Liver (tissue), 9 donors: Measurements from ENCODE around the gene RNF212. TPM values are rescaled to one million over a fixed set of nuclear protein-coding genes. Genes with fewer than 3 reads are reported as not detected.

ENCODE experiments used
- DNase-seq: peaks from one replicate; pipeline ENCODE4 v3.0.0-alpha.2; 2017; ENCODE audit warnings: low spot score
- H3K27ac ChIP-seq, 2 donors: one replicate each; pipeline ENCODE4 v1.7.0; 2013; ENCODE audit warnings: inconsistent platforms in 2 of 2, low read length in 2 of 2, control low read depth in 1 of 2, low read depth in 1 of 2, mild to moderate bottlenecking in 1 of 2
- H3K27me3 ChIP-seq, 4 donors: one replicate each; pipeline versions ENCODE4 v1.6.1 to v1.7.0; 2013; ENCODE audit warnings: low read length in 3 of 4, inconsistent platforms in 1 of 4, mild to moderate bottlenecking in 1 of 4, moderate library complexity in 1 of 4; ENCODE audit not compliant: control insufficient read depth in 4 of 4, insufficient read depth in 4 of 4
- H3K36me3 ChIP-seq, 4 donors: one replicate each; pipeline versions ENCODE4 v1.6.1 to v1.7.0; 2013; ENCODE audit warnings: low read length in 3 of 4, mild to moderate bottlenecking in 3 of 4, low read depth in 1 of 4, moderate library complexity in 1 of 4; ENCODE audit not compliant: control insufficient read depth in 4 of 4, insufficient read depth in 3 of 4
- H3K4me1 ChIP-seq, 4 donors: one replicate each; pipeline versions ENCODE4 v1.6.1 to v1.7.0; 2013; ENCODE audit warnings: low read length in 3 of 4, mild to moderate bottlenecking in 3 of 4, moderate library complexity in 1 of 4; ENCODE audit not compliant: control insufficient read depth in 4 of 4, insufficient read depth in 4 of 4
- H3K4me3 ChIP-seq, 3 donors: one replicate each; pipeline versions ENCODE4 v1.6.1 to v1.7.0; 2013; ENCODE audit warnings: low read length in 3 of 3, control low read depth in 1 of 3, low read depth in 1 of 3, mild to moderate bottlenecking in 1 of 3
- H3K9ac ChIP-seq, 2 donors: one replicate each; pipeline ENCODE4 v1.7.0; 2013; ENCODE audit warnings: low read length in 2 of 2, mild to moderate bottlenecking in 2 of 2, moderate library complexity in 2 of 2, control low read depth in 1 of 2, low read depth in 1 of 2
- H3K9me3 ChIP-seq, 4 donors: one replicate each; pipeline versions ENCODE4 v1.6.1 to v1.7.0; 2013; ENCODE audit warnings: low read length in 3 of 4; ENCODE audit not compliant: control insufficient read depth in 4 of 4
- ATF3 ChIP-seq: IDR thresholded peaks from 2 replicates; pipeline ENCODE4 v1.6.1; 2016; ENCODE audit warnings: antibody characterized with exemption
- EGR1 ChIP-seq, 2 donors: IDR thresholded peaks; 2 replicates each; pipeline ENCODE4 v1.6.1; 2016 to 2018; ENCODE audit warnings: antibody characterized with exemption in 2 of 2, low read depth in 2 of 2
- FOXA1 ChIP-seq: IDR thresholded peaks from 2 replicates; pipeline ENCODE4 v1.6.1; 2016; ENCODE audit warnings: antibody characterized with exemption
- FOXA2 ChIP-seq: IDR thresholded peaks from 2 replicates; pipeline ENCODE4 v1.6.1; 2016; ENCODE audit warnings: antibody characterized with exemption
- GABPA ChIP-seq, 2 donors: IDR thresholded peaks in 1 of 2; conservative IDR thresholded peaks in 1 of 2; 2 replicates each; pipeline ENCODE4 v1.6.1; 2016; ENCODE audit warnings: antibody characterized with exemption in 2 of 2, mild to moderate bottlenecking in 1 of 2, moderate library complexity in 1 of 2
- HNF4A ChIP-seq, 2 donors: conservative IDR thresholded peaks; 2 replicates each; pipeline ENCODE4 v1.6.1; 2016; ENCODE audit warnings: antibody characterized with exemption in 2 of 2, mild to moderate bottlenecking in 2 of 2
- HNF4G ChIP-seq: IDR thresholded peaks from 2 replicates; pipeline ENCODE4 v1.6.1; 2016; ENCODE audit warnings: antibody characterized with exemption
- JUND ChIP-seq, 2 donors: IDR thresholded peaks; 2 replicates each; pipeline ENCODE4 v1.6.1; 2016; ENCODE audit warnings: antibody characterized with exemption in 2 of 2
- MAX ChIP-seq: IDR thresholded peaks from 2 replicates; pipeline ENCODE4 v1.6.1; 2016; ENCODE audit warnings: antibody characterized with exemption
- NR2F2 ChIP-seq: IDR thresholded peaks from 2 replicates; pipeline ENCODE4 v1.6.1; 2016; ENCODE audit warnings: antibody characterized with exemption
- RAD21 ChIP-seq, 2 donors: IDR thresholded peaks; 2 replicates each; pipeline ENCODE4 v1.6.1; 2016; ENCODE audit warnings: antibody characterized with exemption in 2 of 2, mild to moderate bottlenecking in 2 of 2
- REST ChIP-seq: IDR thresholded peaks from 2 replicates; pipeline ENCODE4 v1.6.1; 2016; ENCODE audit warnings: antibody characterized with exemption, mild to moderate bottlenecking
- RXRA ChIP-seq, 2 donors: IDR thresholded peaks; 2 replicates each; pipeline ENCODE4 v1.6.1; 2017 to 2018; ENCODE audit warnings: antibody characterized with exemption in 2 of 2, mild to moderate bottlenecking in 1 of 2
- SP1 ChIP-seq: IDR thresholded peaks from 2 replicates; pipeline ENCODE4 v1.6.1; 2018; ENCODE audit warnings: antibody characterized with exemption, mild to moderate bottlenecking
- TAF1 ChIP-seq: conservative IDR thresholded peaks from 2 replicates; pipeline ENCODE4 v1.6.1; 2016; ENCODE audit warnings: antibody characterized with exemption, mild to moderate bottlenecking
- YY1 ChIP-seq: IDR thresholded peaks from 2 replicates; pipeline ENCODE4 v1.6.1; 2016; ENCODE audit warnings: antibody characterized with exemption, mild to moderate bottlenecking
- ZBTB33 ChIP-seq: IDR thresholded peaks from 2 replicates; pipeline ENCODE4 v1.6.1; 2016; ENCODE audit warnings: antibody characterized with exemption
- WGBS: extraction: QIAGEN DNeasy Blood & Tissue Kit; methylation state at CpG from one replicate; pipeline ENCODE4 v1.1.7; 2013; 5-methylcytosine and 5-hydroxymethylcytosine counted together
- polyA plus RNA-seq, 2 donors: library from polyadenylated mRNA; stranded (reverse) in 1 of 2; unstranded in 1 of 2; fragments of 200-250 nt in 1 of 2; fragments of >200 nt in 1 of 2; fragmentation: Nextera tagmentation in 1 of 2; extraction: Ambion mirVana in 1 of 2; gene quantifications; one replicate each; pipeline versions ENCODE4 v1.2.1 to v1.2.3, GENCODE V29; 2013 to 2015
- total RNA-seq, 2 donors: library from RNA; depleted of rRNA; stranded (reverse); fragments of >200 nt; gene quantifications; one replicate each; pipeline ENCODE4 v1.2.3, GENCODE V29; 2014
- TF ChIP-seq, protein P1 (sequence below): fragments of 150-350 bp; IDR thresholded peaks from 2 replicates; pipeline ENCODE4 v1.5.1; 2017; ENCODE audit warnings: improper control_type of control experiment, low read depth, low read length; ENCODE audit not compliant: missing input control
- donor health status: healthy.
- donor health status: healthy.
- donor health status: healthy.
- donor health status: healthy.
- donor health status: healthy.

The RNF212 gene
- total and polyA plus RNA-seq, 4 donors, result 0.32 to 0.47 (median 0.38) TPM; not detected in 1

GRCh38 chr4:1112174-1112820 lies 1.1 kb downstream of the RNF212 start (continued):
- TF ChIP-seq, protein P1, sequence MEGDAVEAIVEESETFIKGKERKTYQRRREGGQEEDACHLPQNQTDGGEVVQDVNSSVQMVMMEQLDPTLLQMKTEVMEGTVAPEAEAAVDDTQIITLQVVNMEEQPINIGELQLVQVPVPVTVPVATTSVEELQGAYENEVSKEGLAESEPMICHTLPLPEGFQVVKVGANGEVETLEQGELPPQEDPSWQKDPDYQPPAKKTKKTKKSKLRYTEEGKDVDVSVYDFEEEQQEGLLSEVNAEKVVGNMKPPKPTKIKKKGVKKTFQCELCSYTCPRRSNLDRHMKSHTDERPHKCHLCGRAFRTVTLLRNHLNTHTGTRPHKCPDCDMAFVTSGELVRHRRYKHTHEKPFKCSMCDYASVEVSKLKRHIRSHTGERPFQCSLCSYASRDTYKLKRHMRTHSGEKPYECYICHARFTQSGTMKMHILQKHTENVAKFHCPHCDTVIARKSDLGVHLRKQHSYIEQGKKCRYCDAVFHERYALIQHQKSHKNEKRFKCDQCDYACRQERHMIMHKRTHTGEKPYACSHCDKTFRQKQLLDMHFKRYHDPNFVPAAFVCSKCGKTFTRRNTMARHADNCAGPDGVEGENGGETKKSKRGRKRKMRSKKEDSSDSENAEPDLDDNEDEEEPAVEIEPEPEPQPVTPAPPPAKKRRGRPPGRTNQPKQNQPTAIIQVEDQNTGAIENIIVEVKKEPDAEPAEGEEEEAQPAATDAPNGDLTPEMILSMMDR, result no peak
- TF ChIP-seq TAF1 (no peak), FOXA1 (no peak), YY1 (no peak)

DNA sequence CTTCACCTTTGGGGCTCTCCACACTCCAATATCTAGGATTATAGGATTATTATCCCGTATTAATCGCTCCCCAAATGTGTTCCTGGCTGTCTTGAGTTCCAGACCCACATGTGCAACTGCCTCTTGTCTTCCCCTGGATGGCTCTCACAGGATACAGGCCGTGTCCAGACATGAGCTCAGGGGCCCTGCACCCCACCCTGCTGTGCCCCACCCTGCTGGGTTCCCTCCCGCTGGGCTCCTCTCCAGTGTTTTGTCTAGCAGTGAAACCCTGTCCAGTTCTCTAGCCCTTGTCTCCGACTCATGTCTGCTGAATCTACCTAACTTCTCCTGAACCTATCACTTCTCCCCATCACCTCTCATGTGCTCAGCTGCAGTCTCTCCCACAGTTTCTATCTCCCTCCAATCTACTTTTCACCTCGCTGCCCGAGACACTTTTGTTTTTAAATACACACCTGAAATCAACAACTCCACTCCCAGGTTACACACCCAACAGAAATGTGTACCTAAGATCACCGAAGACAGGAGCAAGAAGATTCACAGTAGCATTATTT lies 2.0 kb downstream of the RNF212 start:
- DNase-seq, result no peak
- WGBS, result 72% methylated on average over 8 of the region's 8 CpGs
- H3K36me3 ChIP-seq, result no peaks in the 10 kb centered on the region
- TF ChIP-seq FOXA1 (no peak), RAD21 (IDR thresholded peaks at IDR 0.05) (no peak), TAF1 (no peak), EGR1 (IDR thresholded peaks at IDR 0.05; ENCODE audit: low read depth in 2 of 2) (no peak), ATF3 (no peak), YY1 (no peak), JUND (IDR thresholded peaks at IDR 0.05) (no peak), RXRA (IDR thresholded peaks at IDR 0.05) (no peak), ZBTB33 (no peak), NR2F2 (no peak), FOXA2 (no peak), HNF4A (conservative IDR thresholded peaks at IDR 0.05) (no peak), SP1 (no peak), GABPA (IDR thresholded peaks at IDR 0.05 in 1 of 2, conservative IDR thresholded peaks at IDR 0.05 in 1 of 2) (no peak), REST (no peak), MAX (no peak), HNF4G (no peak)
- TF ChIP-seq, protein P1, result no peak
- H3K9me3 ChIP-seq, result no peaks in the 10 kb centered on the region
- H3K27ac ChIP-seq, result no peak overlapping the region
- no peaks in the 10 kb centered on the region for H3K27me3 ChIP-seq
- H3K4me1 ChIP-seq, result peaks cover 0 to 4% (median 0%) of the 10 kb centered on the region in 4 donors
- H3K9ac ChIP-seq, result no peak overlapping the region
- no peak overlapping the region for H3K4me3 ChIP-seq
